MM.1S (cell line): ENCODE results near the gene S100A4.

Source experiments
- EZH2 ChIP-seq: fragments of 300-600 bp; sonication (generic); optimal IDR thresholded peaks from 2 replicates; pipeline ENCODE3; 2017; ENCODE audit warnings: low read depth, mild to moderate bottlenecking, antibody characterized with exemption, low read length, mixed read lengths
- TF ChIP-seq, protein P1 (sequence below): fragments of 300-600 bp; sonication (generic); IDR thresholded peaks from 2 replicates; pipeline ENCODE4 v1.5.1; 2016; ENCODE audit warnings: antibody characterized with exemption, low read length, mixed read lengths

DNA sequence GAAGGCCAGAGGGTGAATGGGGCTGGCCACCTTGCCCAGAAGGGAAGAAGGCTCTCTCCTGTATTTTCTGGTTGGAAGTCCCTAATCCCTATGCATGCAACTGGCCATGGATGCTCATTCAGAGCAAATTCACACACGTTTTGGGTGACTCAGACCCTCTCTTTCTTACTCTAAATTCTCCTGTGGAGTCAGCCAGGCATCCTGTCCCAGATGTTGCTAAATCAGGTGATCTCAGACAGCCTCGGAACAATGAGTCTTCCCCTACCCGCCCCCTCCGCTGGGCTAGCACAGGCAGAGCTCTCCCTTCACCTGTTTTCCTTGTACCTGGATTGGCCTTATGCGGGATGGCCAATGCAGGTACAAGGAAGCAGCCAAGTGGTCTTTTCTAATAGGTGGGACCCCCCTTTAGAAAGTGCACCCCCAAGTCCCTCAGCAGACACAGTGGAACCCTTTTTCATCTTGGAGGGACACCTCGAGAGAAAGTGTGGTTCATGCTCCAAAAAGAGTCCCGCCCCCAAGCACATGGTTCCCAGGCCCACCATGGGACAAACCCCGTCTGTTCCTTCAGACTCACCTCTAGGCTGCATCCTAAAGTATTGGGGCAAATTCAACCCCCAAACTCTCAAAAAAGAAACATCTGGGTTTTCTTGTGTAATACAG lies 18.5 kb downstream of the S100A4 start:
- TF ChIP-seq, protein P1, sequence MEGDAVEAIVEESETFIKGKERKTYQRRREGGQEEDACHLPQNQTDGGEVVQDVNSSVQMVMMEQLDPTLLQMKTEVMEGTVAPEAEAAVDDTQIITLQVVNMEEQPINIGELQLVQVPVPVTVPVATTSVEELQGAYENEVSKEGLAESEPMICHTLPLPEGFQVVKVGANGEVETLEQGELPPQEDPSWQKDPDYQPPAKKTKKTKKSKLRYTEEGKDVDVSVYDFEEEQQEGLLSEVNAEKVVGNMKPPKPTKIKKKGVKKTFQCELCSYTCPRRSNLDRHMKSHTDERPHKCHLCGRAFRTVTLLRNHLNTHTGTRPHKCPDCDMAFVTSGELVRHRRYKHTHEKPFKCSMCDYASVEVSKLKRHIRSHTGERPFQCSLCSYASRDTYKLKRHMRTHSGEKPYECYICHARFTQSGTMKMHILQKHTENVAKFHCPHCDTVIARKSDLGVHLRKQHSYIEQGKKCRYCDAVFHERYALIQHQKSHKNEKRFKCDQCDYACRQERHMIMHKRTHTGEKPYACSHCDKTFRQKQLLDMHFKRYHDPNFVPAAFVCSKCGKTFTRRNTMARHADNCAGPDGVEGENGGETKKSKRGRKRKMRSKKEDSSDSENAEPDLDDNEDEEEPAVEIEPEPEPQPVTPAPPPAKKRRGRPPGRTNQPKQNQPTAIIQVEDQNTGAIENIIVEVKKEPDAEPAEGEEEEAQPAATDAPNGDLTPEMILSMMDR, result no peak
- TF ChIP-seq EZH2, result no peak
